Neuronal stem cell (in vitro differentiated cells): ENCODE results near the gene GOLGB1.
A peak's percentile ranks its signal among the peaks of the same experiment; 100 is the strongest.

Experiments
- DNase-seq: peaks from one replicate; pipeline ENCODE4 v3.0.0-alpha.2; 2013; ENCODE audit warnings: low spot score
- H2AFZ ChIP-seq: one replicate; pipeline ENCODE4 v1.6.1; 2013; ENCODE audit warnings: mild to moderate bottlenecking, low read length, inconsistent platforms
- H2AK5ac ChIP-seq: 2 replicates; pipeline ENCODE4 v1.6.1; 2013; ENCODE audit warnings: low read depth, mild to moderate bottlenecking, inconsistent platforms, low read length, moderate library complexity, mixed read lengths
- H2BK120ac ChIP-seq: 2 replicates; pipeline ENCODE4 v1.6.1; 2013; ENCODE audit warnings: low read depth, mild to moderate bottlenecking, inconsistent platforms, low read length, moderate library complexity, mixed read lengths
- H2BK12ac ChIP-seq: one replicate; pipeline ENCODE4 v1.6.1; 2013; ENCODE audit warnings: low read length, inconsistent platforms
- H2BK15ac ChIP-seq: 2 replicates; pipeline ENCODE4 v1.6.1; 2013; ENCODE audit warnings: mild to moderate bottlenecking, low read length, inconsistent platforms, mixed read lengths
- H2BK5ac ChIP-seq: one replicate; pipeline ENCODE4 v1.6.1; 2013; ENCODE audit warnings: inconsistent platforms, mild to moderate bottlenecking, low read length, moderate library complexity
- H3K14ac ChIP-seq: one replicate; pipeline ENCODE4 v1.6.1; 2013; ENCODE audit warnings: low read length, inconsistent platforms
- H3K18ac ChIP-seq: 2 replicates; pipeline ENCODE4 v1.6.1; 2013; ENCODE audit warnings: low read length, inconsistent platforms
- H3K23ac ChIP-seq: 2 replicates; pipeline ENCODE4 v1.6.1; 2013; ENCODE audit warnings: low read depth, mild to moderate bottlenecking, mixed read lengths, low read length, inconsistent platforms; ENCODE audit not compliant: poor library complexity
- H3K27ac ChIP-seq: replicated peaks from 3 replicates; pipeline ENCODE4 v1.5.1; 2013; ENCODE audit warnings: low read length, inconsistent platforms
- H3K27me3 ChIP-seq, 3 experiments: 2 replicates each; pipeline ENCODE4 v1.6.1; 2013; ENCODE audit warnings: low read length in 3 of 3, mild to moderate bottlenecking in 2 of 3, inconsistent platforms in 1 of 3, low read depth in 1 of 3, mixed read lengths in 1 of 3, moderate library complexity in 1 of 3; ENCODE audit not compliant: control insufficient read depth in 3 of 3, insufficient read depth in 3 of 3
- H3K36me3 ChIP-seq, 2 donors: replicated peaks in 1 of 2; 2 replicates each; pipeline ENCODE4 v1.6.1; 2013; ENCODE audit warnings: low read length in 2 of 2; ENCODE audit not compliant: control insufficient read depth in 2 of 2, insufficient read depth in 2 of 2
- H3K4ac ChIP-seq: 2 replicates; pipeline ENCODE4 v1.6.1; 2013; ENCODE audit warnings: inconsistent platforms, mild to moderate bottlenecking, low read length, moderate library complexity
- H3K4me1 ChIP-seq, 2 donors: 1 replicate in 1 of 2; 2 replicates in 1 of 2; pipeline ENCODE4 v1.6.1; 2013; ENCODE audit warnings: low read length in 2 of 2, low read depth in 1 of 2; ENCODE audit not compliant: control insufficient read depth in 2 of 2, insufficient read depth in 1 of 2
- H3K4me2 ChIP-seq: one replicate; pipeline ENCODE4 v1.6.1; 2013; ENCODE audit warnings: mild to moderate bottlenecking, low read length, inconsistent platforms; ENCODE audit not compliant: insufficient read depth, poor library complexity, severe bottlenecking
- H3K4me3 ChIP-seq, 2 donors: 2 replicates each; pipeline ENCODE4 v1.5.1; 2013; ENCODE audit warnings: low read length in 2 of 2, mild to moderate bottlenecking in 2 of 2, inconsistent platforms in 1 of 2, moderate library complexity in 1 of 2
- H3K79me1 ChIP-seq: one replicate; pipeline ENCODE4 v1.6.1; 2013; ENCODE audit warnings: low read depth, mild to moderate bottlenecking, inconsistent platforms, low read length, moderate library complexity
- H3K9ac ChIP-seq: one replicate; pipeline ENCODE4 v1.6.1; 2013; ENCODE audit warnings: mild to moderate bottlenecking, low read depth, low read length, inconsistent platforms; ENCODE audit not compliant: poor library complexity
- H3K9me3 ChIP-seq, 2 donors: replicated peaks in 1 of 2; 2 replicates each; pipeline versions ENCODE3 to v1.6.1; 2013; ENCODE audit warnings: low read length in 2 of 2, mild to moderate bottlenecking in 2 of 2, inconsistent platforms in 1 of 2, low read depth in 1 of 2, mixed read lengths in 1 of 2, moderate library complexity in 1 of 2; ENCODE audit not compliant: control insufficient read depth in 2 of 2, insufficient read depth in 1 of 2
- H4K8ac ChIP-seq: one replicate; pipeline ENCODE4 v1.6.1; 2013; ENCODE audit warnings: low read depth, mild to moderate bottlenecking, inconsistent platforms, low read length, moderate library complexity
- H4K91ac ChIP-seq: one replicate; pipeline ENCODE4 v1.6.1; 2013; ENCODE audit warnings: low read length, low read depth, mild to moderate bottlenecking, inconsistent platforms; ENCODE audit not compliant: poor library complexity
- WGBS, 2 donors: extraction: QIAGEN DNeasy Blood & Tissue Kit; methylation state at CpG; one replicate each; pipeline ENCODE4 v1.1.7; 2013; ENCODE audit warnings: missing lambda C conversion rate in 2 of 2, mixed read lengths in 1 of 2; ENCODE audit not compliant: insufficient read length in 2 of 2, insufficient replicate concordance in 1 of 2; ENCODE audit errors: extremely low coverage in 2 of 2; 5-methylcytosine and 5-hydroxymethylcytosine counted together

Gene GOLGB1

DNA sequence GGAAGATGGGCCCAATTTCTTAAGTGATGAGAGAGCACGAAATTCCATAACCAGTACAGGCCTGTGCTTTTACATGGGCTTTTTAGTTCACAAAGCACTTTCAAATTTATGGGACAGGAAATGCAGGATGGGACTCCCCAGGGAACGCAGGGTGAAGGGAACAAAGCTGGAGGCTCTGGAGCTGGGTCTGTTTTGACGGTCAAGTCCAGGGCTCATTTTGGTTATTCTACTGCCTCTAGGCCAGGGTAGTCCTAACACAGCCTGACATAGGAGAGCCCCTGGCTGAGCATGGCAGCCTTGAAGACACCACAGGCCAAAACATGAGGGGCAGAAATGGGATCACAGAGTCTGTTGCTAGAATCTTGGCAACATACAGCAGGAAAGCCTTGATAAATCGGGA is 122.3 kb downstream of the GOLGB1 start:
- Histone ChIP-seq H2BK120ac (no peak overlapping the region), H3K79me1 (no peaks in the 10 kb centered on the region), H3K27ac (no peak overlapping the region), H3K27me3 (peaks cover 0 to 3% (median 0%) of the 10 kb centered on the region in 3 experiments), H3K9ac (no peak overlapping the region), H3K4me1 (peaks cover 0 to 2% of the 10 kb centered on the region in 2 donors), H3K23ac (no peak overlapping the region), H3K4ac (no peak overlapping the region), H2AFZ (peak overlapping the region; percentile 13), H3K36me3 (no peaks in the 10 kb centered on the region), H2AK5ac (no peak overlapping the region), H3K4me2 (no peak overlapping the region), H2BK12ac (no peak overlapping the region), H3K18ac (no peak overlapping the region), H2BK5ac (no peak overlapping the region), H2BK15ac (no peak overlapping the region), H3K14ac (no peak overlapping the region), H4K91ac (no peak overlapping the region), H4K8ac (no peak overlapping the region), H3K4me3 (no peak overlapping the region), H3K9me3 (no peaks in the 10 kb centered on the region)
- no CpG with 5 or more reads among the region's 4 CpGs for WGBS, 2 donors
- DNase-seq = no peak

- Histone ChIP-seq H3K23ac (no peak overlapping the region), H2BK12ac (no peak overlapping the region), H3K14ac (no peak overlapping the region), H2AK5ac (no peak overlapping the region), H4K8ac (no peak overlapping the region), H3K4me3 (no peak overlapping the region), H3K4me2 (no peak overlapping the region), H2BK120ac (no peak overlapping the region), H2BK15ac (no peak overlapping the region), H3K9me3 (no peaks in the 10 kb centered on the region), H3K27me3 (peaks cover 0 to 3% (median 0%) of the 10 kb centered on the region in 3 experiments), H3K18ac (no peak overlapping the region), H3K4me1 (peaks cover 0 to 2% of the 10 kb centered on the region in 2 donors), H3K36me3 (no peaks in the 10 kb centered on the region), H3K79me1 (no peaks in the 10 kb centered on the region), H2AFZ (no peak overlapping the region), H3K9ac (no peak overlapping the region), H2BK5ac (no peak overlapping the region), H4K91ac (no peak overlapping the region), H3K4ac (no peak overlapping the region), H3K27ac (no peak overlapping the region)
- WGBS, 2 donors = no CpG with 5 or more reads among the region's 4 CpGs
- DNase-seq = no peak
Measured at GRCh38 chr3:121626495-121626894, 123.0 kb downstream of the GOLGB1 start.

DNA sequence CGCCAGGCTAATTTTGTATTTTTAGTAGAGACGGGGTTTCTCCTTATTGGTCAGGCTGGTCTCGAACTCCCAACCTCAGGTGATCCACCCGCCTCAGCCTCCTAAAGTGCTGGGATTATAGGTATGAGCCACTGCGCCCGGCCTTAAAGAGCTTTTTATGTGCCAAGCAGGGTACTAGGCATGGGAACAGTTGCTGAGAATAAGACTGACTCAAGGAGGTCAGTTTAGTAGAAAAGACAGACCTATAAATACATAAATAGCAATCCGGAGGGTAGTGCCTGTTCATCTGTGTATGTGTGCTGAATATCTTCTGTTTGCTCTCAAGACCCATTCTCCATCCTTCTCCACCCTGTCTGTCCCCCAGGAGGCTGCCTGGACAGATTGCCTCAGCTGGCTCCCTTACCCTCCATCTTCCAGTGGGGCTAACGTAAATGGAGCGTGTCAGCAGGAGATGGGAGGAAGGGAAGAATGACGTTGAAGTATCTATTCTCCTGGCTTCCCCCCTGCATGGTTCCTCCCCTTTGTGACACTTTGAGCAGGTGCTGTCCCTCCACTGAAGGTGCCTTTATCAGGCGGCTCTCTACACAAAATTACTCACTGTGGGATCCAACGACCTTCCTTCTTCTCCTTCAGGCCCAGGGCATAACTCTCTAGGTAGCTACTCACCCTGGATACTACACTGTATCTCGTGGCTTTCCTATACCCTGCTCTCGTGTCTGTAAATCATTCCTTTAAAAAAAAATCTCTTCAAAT is 125.2 kb downstream of the GOLGB1 start:
- no peaks in the 10 kb centered on the region for H3K9me3 ChIP-seq
- no peak overlapping the region for H2AK5ac ChIP-seq
- no peak overlapping the region for H3K4me2 ChIP-seq
- no peak overlapping the region for H2BK12ac ChIP-seq
- H2AFZ ChIP-seq = no peak overlapping the region
- H3K79me1 ChIP-seq = no peaks in the 10 kb centered on the region
- no peak for DNase-seq
- peaks cover 0 to 3% (median 0%) of the 10 kb centered on the region in 3 experiments for H3K27me3 ChIP-seq
- H3K9ac ChIP-seq = no peak overlapping the region
- H3K27ac ChIP-seq = no peak overlapping the region
- no peak overlapping the region for H2BK5ac ChIP-seq
- no peak overlapping the region for H4K91ac ChIP-seq
- no peak overlapping the region for H3K4me3 ChIP-seq
- peaks cover 0 to 2% of the 10 kb centered on the region in 2 donors for H3K4me1 ChIP-seq
- no CpG with 5 or more reads among the region's 14 CpGs for WGBS, 2 donors
- no peak overlapping the region for H3K4ac ChIP-seq
- H2BK15ac ChIP-seq = no peak overlapping the region
- no peak overlapping the region for H2BK120ac ChIP-seq
- H4K8ac ChIP-seq = no peak overlapping the region
- H3K14ac ChIP-seq = no peak overlapping the region
- H3K36me3 ChIP-seq = no peaks in the 10 kb centered on the region
- H3K18ac ChIP-seq = no peak overlapping the region
- no peak overlapping the region for H3K23ac ChIP-seq

DNA sequence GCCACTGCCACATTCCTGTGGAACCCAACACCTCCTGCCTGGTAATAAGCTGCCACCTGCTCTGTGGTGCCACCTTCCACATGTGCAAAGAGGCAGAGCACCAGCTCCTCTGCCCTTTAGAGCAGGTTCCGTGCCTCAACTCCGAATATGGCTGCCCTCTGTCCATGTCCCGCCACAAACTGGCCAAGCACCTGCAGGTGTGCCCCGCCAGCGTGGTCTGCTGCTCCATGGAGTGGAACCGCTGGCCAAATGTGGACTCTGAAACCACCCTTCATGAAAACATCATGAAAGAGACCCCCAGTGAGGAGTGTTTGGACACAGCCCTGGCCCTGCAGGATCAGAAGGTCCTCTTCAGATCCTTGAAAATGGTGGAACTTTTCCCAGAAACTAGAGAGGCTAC is 128.1 kb downstream of the GOLGB1 start:
- H2BK12ac ChIP-seq = peak overlapping the region; percentile 16
- H2AK5ac ChIP-seq = peak overlapping the region; percentile 81
- no CpG with 5 or more reads among the region's 6 CpGs for WGBS, 2 donors
- H4K8ac ChIP-seq = peak overlapping the region; percentile 43
- peaks cover 0 to 2% of the 10 kb centered on the region in 2 donors for H3K4me1 ChIP-seq
- peak overlapping the region; percentile 66 for H3K4ac ChIP-seq
- peaks cover 0 to 3% (median 0%) of the 10 kb centered on the region in 3 experiments for H3K27me3 ChIP-seq
- DNase-seq = no peak
- H3K9ac ChIP-seq = no peak overlapping the region
- peak overlapping the region; percentile 64 for H3K18ac ChIP-seq
- no peak overlapping the region for H3K27ac ChIP-seq
- no peaks in the 10 kb centered on the region for H3K9me3 ChIP-seq
- no peak overlapping the region for H3K23ac ChIP-seq
- H2BK120ac ChIP-seq = peak overlapping the region; percentile 47
- no peaks in the 10 kb centered on the region for H3K79me1 ChIP-seq
- no peaks in the 10 kb centered on the region for H3K36me3 ChIP-seq
- H2BK15ac ChIP-seq = no peak overlapping the region
- no peak overlapping the region for H2BK5ac ChIP-seq
- H3K14ac ChIP-seq = peak overlapping the region; percentile 71
- H3K4me2 ChIP-seq = no peak overlapping the region
- peak overlapping the region in 1 of 2 donors; percentile 27 for H3K4me3 ChIP-seq
- H2AFZ ChIP-seq = no peak overlapping the region
- no peak overlapping the region for H4K91ac ChIP-seq
